Activated CD4-positive, alpha-beta T cell treated with anti-CD3 and anti-CD28 coated beads, Interleukin-2, amount 50 U/mL, for 16 hours (primary cell): Measurements from ENCODE around the gene FAM98B.
"Not testable (repeated sequence)": the region's sequence is repeated elsewhere in the genome, so short reads cannot be mapped to it uniquely, and the experiment has no call there.

Source experiments
- DNase-seq: peaks from one replicate; pipeline ENCODE4 v3.0.0-alpha.2; 2020

FAM98B gene

GRCh38 chr15:38453971-38454695 lies at the start of gene FAM98B:
TSS of gene FAM98B (plus strand) at chr15:38454127. CDS start at chr15:38454162, 35 bp downstream.
- DNase-seq: peak; percentile 91

- no peak for DNase-seq
These were observed 47.5 kb upstream of the FAM98B start for GRCh38 chr15:38406436-38406835.

- DNase-seq: no peak
These were observed 45.4 kb upstream of the FAM98B start for GRCh38 chr15:38408576-38408975.

GRCh38 chr15:38411902-38412301 lies 42.0 kb upstream of the FAM98B start:
- DNase-seq: no peak

GRCh38 chr15:38412466-38412865 lies 41.5 kb upstream of the FAM98B start:
- no peak for DNase-seq

GRCh38 chr15:38414357-38414756 lies 39.6 kb upstream of the FAM98B start:
- peak; percentile 8 for DNase-seq

GRCh38 chr15:38421069-38421690 lies 32.7 kb upstream of the FAM98B start:
- no peak for DNase-seq

GRCh38 chr15:38424101-38424552 lies 29.8 kb upstream of the FAM98B start:
- no peak for DNase-seq

GRCh38 chr15:38425269-38425668 lies 28.7 kb upstream of the FAM98B start:
- no peak for DNase-seq

- DNase-seq: no peak
These were observed 26.5 kb upstream of the FAM98B start for GRCh38 chr15:38427380-38427779.

- DNase-seq: no peak
These were observed 23.7 kb upstream of the FAM98B start for GRCh38 chr15:38430106-38430760.

- no peak for DNase-seq
These were observed 16.9 kb upstream of the FAM98B start for GRCh38 chr15:38436993-38437392.

GRCh38 chr15:38437603-38438002 lies 16.3 kb upstream of the FAM98B start:
- DNase-seq: not testable (repeated sequence)

GRCh38 chr15:38438031-38438986 lies 15.6 kb upstream of the FAM98B start:
- DNase-seq: no peak

GRCh38 chr15:38440353-38441129 lies 13.4 kb upstream of the FAM98B start:
- peak; percentile 68 for DNase-seq

GRCh38 chr15:38441130-38441519 lies 12.8 kb upstream of the FAM98B start:
- no peak for DNase-seq

GRCh38 chr15:38454696-38455090 lies 766 bp downstream of the FAM98B start:
- no peak for DNase-seq

GRCh38 chr15:38455092-38455491 lies 1.2 kb downstream of the FAM98B start:
- no peak for DNase-seq

- no peak for DNase-seq
These were observed 4.7 kb downstream of the FAM98B start for GRCh38 chr15:38458646-38459045.

GRCh38 chr15:38459480-38459879 lies 5.6 kb downstream of the FAM98B start:
- no peak for DNase-seq

- DNase-seq: no peak
These were observed 6.6 kb downstream of the FAM98B start for GRCh38 chr15:38460543-38460942.
